ENCODE measurements around the gene GFER. TPM values are rescaled to one million over a fixed set of nuclear protein-coding genes. Genes with fewer than 3 reads are reported as not detected.
A peak's percentile ranks its signal among the peaks of the same experiment; 100 is the strongest.

The GFER gene
- total and polyA plus RNA-seq, 9 of the 15 experiments (the other 6 are each of a cell fraction or from before 2014, with no cell fraction given): 4.3 to 53.7 (median 19.8) TPM

GRCh38 chr16:2003827-2004641 lies 20.0 kb downstream of the GFER start (continued):
- TF ChIP-seq NFE2L1 (tag; IDR thresholded peaks at IDR 0.05; ENCODE audit: borderline replicate concordance, low read depth): no peak
- TF ChIP-seq HSF4 (CRISPR knock-in tag; IDR thresholded peaks at IDR 0.05; ENCODE audit: borderline replicate concordance): no peak
- TF ChIP-seq RREB1 (CRISPR knock-in tag; IDR thresholded peaks at IDR 0.05): no peak
- no peak for TF ChIP-seq GABPA (tag; conservative IDR thresholded peaks at IDR 0.05; ENCODE audit: low read depth)
- no peak for TF ChIP-seq DMBX1 (CRISPR knock-in tag; IDR thresholded peaks at IDR 0.05; ENCODE audit: borderline replicate concordance)
- no peak for TF ChIP-seq CEBPG (CRISPR knock-in tag; IDR thresholded peaks at IDR 0.05)
- TF ChIP-seq CEBPG (tag; conservative IDR thresholded peaks at IDR 0.05 in 1 of 2, IDR thresholded peaks at IDR 0.05 in 1 of 2): no peak
- TF ChIP-seq CREBBP (IDR thresholded peaks at IDR 0.05; ENCODE audit: low read depth, low read length): no peak
- TF ChIP-seq PHF8 (IDR thresholded peaks at IDR 0.05; ENCODE audit: borderline replicate concordance, low read length): no peak
- no peak for TF ChIP-seq RBM15 (IDR thresholded peaks at IDR 0.05; ENCODE audit: insufficient read depth, low read length)
- TF ChIP-seq NFE2 (IDR thresholded peaks at IDR 0.05; ENCODE audit: low read depth): no peak
- TF ChIP-seq ZNF280A (IDR thresholded peaks at IDR 0.05; ENCODE audit: low read depth, partially characterized antibody): no peak
- no peak for TF ChIP-seq ZNF174 (CRISPR knock-in tag; IDR thresholded peaks at IDR 0.05)
- TF ChIP-seq SMAD4 (CRISPR knock-in tag; conservative IDR thresholded peaks at IDR 0.05): peak; percentile 66; the same call in 1 of the 2 replicates
- TF ChIP-seq ZKSCAN8 (CRISPR knock-in tag; IDR thresholded peaks at IDR 0.05): no peak
- no peak for TF ChIP-seq ZNF444 (CRISPR knock-in tag; IDR thresholded peaks at IDR 0.05)
- 0 out of 2 replicates have a peak, but pooled peaks have one; percentile 38 for TF ChIP-seq MTA3 (IDR thresholded peaks at IDR 0.05; ENCODE audit: borderline replicate concordance)
- no peak for TF ChIP-seq CBX8 (IDR thresholded peaks at IDR 0.05; ENCODE audit: borderline replicate concordance, extremely low read depth, low read depth, low read length, poor library complexity, severe bottlenecking)
- TF ChIP-seq ZNF3 (CRISPR knock-in tag; IDR thresholded peaks at IDR 0.05): no peak
